Testis (tissue), 3 donors: ENCODE measurements around the gene SYF2. TPM values are rescaled to one million over a fixed set of nuclear protein-coding genes. Genes with fewer than 3 reads are reported as not detected.

Source experiments
- DNase-seq: peaks from one replicate; pipeline ENCODE4 v3.0.0-alpha.2; 2019
- H3K27ac ChIP-seq, 2 donors: fragments of 200-600 bp; sonication (generic); one replicate each; pipeline ENCODE4 v1.5.1; 2019
- H3K27me3 ChIP-seq: fragments of 200-600 bp; sonication (generic); one replicate; pipeline ENCODE4 v1.5.1; 2019
- H3K36me3 ChIP-seq: fragments of 200-600 bp; sonication (generic); one replicate; pipeline ENCODE4 v1.5.1; 2017; ENCODE audit warnings: low read depth; ENCODE audit errors: missing control alignments
- H3K4me1 ChIP-seq: fragments of 200-600 bp; sonication (generic); one replicate; pipeline ENCODE4 v1.5.1; 2019
- H3K4me3 ChIP-seq, 2 donors: fragments of 200-600 bp; sonication (generic); one replicate each; pipeline ENCODE4 v1.5.1; 2017 to 2019
- H3K9me3 ChIP-seq: fragments of 200-600 bp; sonication (generic); one replicate; pipeline ENCODE4 v1.5.1; 2017
- POLR2A ChIP-seq: fragments of 450-650 bp; IDR thresholded peaks from one replicate; pipeline ENCODE4 v1.6.1; 2017; ENCODE audit warnings: antibody characterized with exemption, mild to moderate bottlenecking, moderate library complexity
- WGBS, 2 donors: methylation state at CpG; one replicate each; pipeline ENCODE4 v1.1.5; 2018; 5-methylcytosine and 5-hydroxymethylcytosine counted together
- intact Hi-C: fragments of 100-400 bp; cut with DNase I; formaldehyde crosslinking; loops from one replicate; pipeline ENCODE4 v1.15.1; 2023; ENCODE audit warnings: low total_unique reads
- polyA plus RNA-seq: library from polyadenylated mRNA; stranded (reverse); fragments of 350-450 nt; fragmentation: Illumina TruSeq; extraction: RNeasy Lipid Tissue Mini Kit (QIAGEN cat#74804); gene quantifications from one replicate; pipeline ENCODE4 v1.2.3, GENCODE V29; 2014; ENCODE audit warnings: low read depth, low replicate concordance; ENCODE audit not compliant: insufficient read depth
- total RNA-seq, 2 donors: library from RNA; depleted of rRNA; stranded (reverse); fragments of >200 nt; gene quantifications; one replicate each; pipeline ENCODE4 v1.2.3, GENCODE V29; 2016
- TF ChIP-seq, protein P1 (sequence below), 3 experiments: fragments of 450-650 bp in 2 of 3; fragments of 200-600 bp in 1 of 3; sonication (generic) in 1 of 3; IDR thresholded peaks; one replicate each; pipeline ENCODE4 v1.5.1; 2016 to 2019; ENCODE audit warnings: antibody characterized with exemption in 3 of 3, mild to moderate bottlenecking in 2 of 3, moderate library complexity in 1 of 3

The SYF2 gene
- total and polyA plus RNA-seq, 3 donors from 2014 or later, result 33.9 to 40.7 (median 38.2) TPM

GRCh38 chr1:25217015-25217414 lies 15.3 kb downstream of the SYF2 start:
- H3K4me1 ChIP-seq, result no peaks in the 10 kb centered on the region

DNA sequence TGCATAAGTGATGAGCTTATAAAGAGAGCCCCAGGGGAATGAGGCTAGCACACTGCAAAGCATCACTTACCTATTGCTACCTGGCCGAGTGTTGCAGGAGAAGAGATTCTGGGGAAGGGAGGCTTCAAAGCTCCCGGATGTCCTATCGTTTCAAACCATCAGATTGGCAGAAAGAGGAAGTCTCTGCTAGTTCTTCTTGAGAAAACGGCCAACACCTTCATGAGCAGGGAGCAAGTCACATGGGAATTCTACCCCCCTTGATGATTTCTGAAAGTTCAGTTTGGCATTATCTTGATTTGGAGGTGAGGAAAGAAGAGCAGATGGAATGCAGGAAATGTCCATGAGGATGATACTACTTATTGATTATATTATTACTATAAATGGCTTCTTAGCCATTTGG lies 16.2 kb downstream of the SYF2 start:
- DNase-seq, result no peak
- intact Hi-C loops, result no loop called here

More at GRCh38 chr1:25217015-25217414, 15.3 kb downstream of the SYF2 start:
- Histone ChIP-seq H3K4me3 (no peak overlapping the region), H3K36me3 (no peaks in the 10 kb centered on the region), H3K27me3 (no peaks in the 10 kb centered on the region), H3K27ac (no peak overlapping the region), H3K9me3 (no peaks in the 10 kb centered on the region)
- intact Hi-C loops, result no loop called here
- WGBS, 2 donors, result 92 to 94% methylated on average over 3 of the region's 3 CpGs
- TF ChIP-seq, protein P1, sequence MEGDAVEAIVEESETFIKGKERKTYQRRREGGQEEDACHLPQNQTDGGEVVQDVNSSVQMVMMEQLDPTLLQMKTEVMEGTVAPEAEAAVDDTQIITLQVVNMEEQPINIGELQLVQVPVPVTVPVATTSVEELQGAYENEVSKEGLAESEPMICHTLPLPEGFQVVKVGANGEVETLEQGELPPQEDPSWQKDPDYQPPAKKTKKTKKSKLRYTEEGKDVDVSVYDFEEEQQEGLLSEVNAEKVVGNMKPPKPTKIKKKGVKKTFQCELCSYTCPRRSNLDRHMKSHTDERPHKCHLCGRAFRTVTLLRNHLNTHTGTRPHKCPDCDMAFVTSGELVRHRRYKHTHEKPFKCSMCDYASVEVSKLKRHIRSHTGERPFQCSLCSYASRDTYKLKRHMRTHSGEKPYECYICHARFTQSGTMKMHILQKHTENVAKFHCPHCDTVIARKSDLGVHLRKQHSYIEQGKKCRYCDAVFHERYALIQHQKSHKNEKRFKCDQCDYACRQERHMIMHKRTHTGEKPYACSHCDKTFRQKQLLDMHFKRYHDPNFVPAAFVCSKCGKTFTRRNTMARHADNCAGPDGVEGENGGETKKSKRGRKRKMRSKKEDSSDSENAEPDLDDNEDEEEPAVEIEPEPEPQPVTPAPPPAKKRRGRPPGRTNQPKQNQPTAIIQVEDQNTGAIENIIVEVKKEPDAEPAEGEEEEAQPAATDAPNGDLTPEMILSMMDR (IDR thresholded peaks at IDR 0.05), result no peak
- TF ChIP-seq POLR2A, result no peak
- no peak for DNase-seq

GRCh38 chr1:25212725-25213124 lies 19.6 kb downstream of the SYF2 start:
- DNase-seq, result no peak
- no peaks in the 10 kb centered on the region for H3K36me3 ChIP-seq
- TF ChIP-seq, protein P1 (IDR thresholded peaks at IDR 0.05), result no peak
- no peak for TF ChIP-seq POLR2A
- no peak overlapping the region for H3K27ac ChIP-seq
- H3K9me3 ChIP-seq, result no peaks in the 10 kb centered on the region
- no peaks in the 10 kb centered on the region for H3K4me1 ChIP-seq
- H3K4me3 ChIP-seq, result no peak overlapping the region
- H3K27me3 ChIP-seq, result no peaks in the 10 kb centered on the region
- 65 to 74% methylated on average over 5 of the region's 5 CpGs for WGBS, 2 donors
- intact Hi-C loops, result no loop called here

More for the DNA sequence above, 16.2 kb downstream of the SYF2 start:
- Histone ChIP-seq H3K27me3 (no peaks in the 10 kb centered on the region), H3K27ac (no peak overlapping the region), H3K4me3 (no peak overlapping the region), H3K36me3 (no peaks in the 10 kb centered on the region), H3K4me1 (no peaks in the 10 kb centered on the region), H3K9me3 (no peaks in the 10 kb centered on the region)
- WGBS, 2 donors, result 78 to 87% methylated on average over 4 of the region's 4 CpGs
- no peak for TF ChIP-seq POLR2A
- TF ChIP-seq, protein P1 (IDR thresholded peaks at IDR 0.05), result no peak

GRCh38 chr1:25210728-25211127 lies 21.6 kb downstream of the SYF2 start:
- 45% methylated on average over 3 of the region's 3 CpGs for WGBS, 2 donors
- Histone ChIP-seq H3K27me3 (no peaks in the 10 kb centered on the region), H3K36me3 (no peaks in the 10 kb centered on the region), H3K4me1 (no peaks in the 10 kb centered on the region), H3K27ac (no peak overlapping the region), H3K9me3 (no peaks in the 10 kb centered on the region), H3K4me3 (no peak overlapping the region)
- no peak for TF ChIP-seq POLR2A
- TF ChIP-seq, protein P1 (IDR thresholded peaks at IDR 0.05), result no peak
- no peak for DNase-seq
- intact Hi-C loops, result no loop called here

GRCh38 chr1:25209516-25209915 lies 22.8 kb downstream of the SYF2 start:
- H3K4me1 ChIP-seq, result no peaks in the 10 kb centered on the region
- 87% methylated on average over 4 of the region's 4 CpGs for WGBS, 2 donors
- H3K4me3 ChIP-seq, result no peak overlapping the region
- TF ChIP-seq, protein P1 (IDR thresholded peaks at IDR 0.05), result no peak
- no peak for TF ChIP-seq POLR2A
- no peaks in the 10 kb centered on the region for H3K9me3 ChIP-seq
- H3K27me3 ChIP-seq, result no peaks in the 10 kb centered on the region
- no peak for DNase-seq
- no peaks in the 10 kb centered on the region for H3K36me3 ChIP-seq
- intact Hi-C loops, result loop anchor here (10.0 kb wide), 1 partner anchor 365 kb away; no protein-coding TSS in a partner anchor
- no peak overlapping the region for H3K27ac ChIP-seq
